ENCODE measurements around the gene C10orf90. TPM values are rescaled to one million over a fixed set of nuclear protein-coding genes. Genes with fewer than 3 reads are reported as not detected.

C10orf90 gene
- total and polyA plus RNA-seq, 2 experiments from 2014 or later, result 0.20 TPM; not detected in 1

DNA sequence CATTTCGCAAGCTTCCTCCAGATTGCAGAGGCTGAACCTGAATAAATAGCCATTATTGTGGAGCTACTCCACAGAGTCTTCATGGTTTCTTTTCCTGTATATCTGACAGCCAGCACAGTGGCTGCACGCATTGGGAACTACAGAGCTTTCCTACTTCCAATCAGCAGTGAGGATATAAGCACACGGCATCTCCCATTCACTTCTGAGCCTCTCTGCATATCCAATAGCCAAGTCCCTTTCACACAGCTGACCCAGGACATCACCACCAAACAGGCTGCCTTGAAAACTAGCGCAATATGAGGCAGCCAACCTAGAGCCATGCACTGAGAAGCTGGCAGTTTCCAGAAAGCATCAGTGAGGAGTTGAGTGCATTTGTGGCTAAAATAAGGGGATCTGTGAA, 11.6 kb downstream of the C10orf90 start:
- no peak for TF ChIP-seq EZH2 (IDR thresholded peaks at IDR 0.05; ENCODE audit: borderline replicate concordance)
- TF ChIP-seq, protein P1, sequence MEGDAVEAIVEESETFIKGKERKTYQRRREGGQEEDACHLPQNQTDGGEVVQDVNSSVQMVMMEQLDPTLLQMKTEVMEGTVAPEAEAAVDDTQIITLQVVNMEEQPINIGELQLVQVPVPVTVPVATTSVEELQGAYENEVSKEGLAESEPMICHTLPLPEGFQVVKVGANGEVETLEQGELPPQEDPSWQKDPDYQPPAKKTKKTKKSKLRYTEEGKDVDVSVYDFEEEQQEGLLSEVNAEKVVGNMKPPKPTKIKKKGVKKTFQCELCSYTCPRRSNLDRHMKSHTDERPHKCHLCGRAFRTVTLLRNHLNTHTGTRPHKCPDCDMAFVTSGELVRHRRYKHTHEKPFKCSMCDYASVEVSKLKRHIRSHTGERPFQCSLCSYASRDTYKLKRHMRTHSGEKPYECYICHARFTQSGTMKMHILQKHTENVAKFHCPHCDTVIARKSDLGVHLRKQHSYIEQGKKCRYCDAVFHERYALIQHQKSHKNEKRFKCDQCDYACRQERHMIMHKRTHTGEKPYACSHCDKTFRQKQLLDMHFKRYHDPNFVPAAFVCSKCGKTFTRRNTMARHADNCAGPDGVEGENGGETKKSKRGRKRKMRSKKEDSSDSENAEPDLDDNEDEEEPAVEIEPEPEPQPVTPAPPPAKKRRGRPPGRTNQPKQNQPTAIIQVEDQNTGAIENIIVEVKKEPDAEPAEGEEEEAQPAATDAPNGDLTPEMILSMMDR (IDR thresholded peaks at IDR 0.05; ENCODE audit: poor library complexity), result no peak
- no peak for TF ChIP-seq EZH2phosphoT487 (IDR thresholded peaks at IDR 0.05; ENCODE audit: low read depth, severe bottlenecking, unreplicated experiment)
- H4K20me1 ChIP-seq (ENCODE audit: insufficient read depth, poor library complexity, severe bottlenecking), result no peaks in the 10 kb centered on the region
- H3K4me2 ChIP-seq, result no peak overlapping the region
- no peak for DNase-seq (ENCODE audit: low spot score)
- H3K27me3 ChIP-seq, result no peaks in the 10 kb centered on the region
- H2AFZ ChIP-seq, result no peak overlapping the region
- H3K4me3 ChIP-seq, result no peak overlapping the region
- whole genome bisulfite sequencing (ENCODE audit: low lambda C conversion rate, missing lambda C conversion rate), result 89% methylated on average over 4 of the region's 4 CpGs
- no peak overlapping the region for H3K27ac ChIP-seq
- H3K9me2 ChIP-seq (replicated peaks; ENCODE audit: insufficient read depth), result no peaks in the 10 kb centered on the region
- no peaks in the 10 kb centered on the region for H3K4me1 ChIP-seq (ENCODE audit: insufficient read depth)
- no peaks in the 10 kb centered on the region for H3K9me3 ChIP-seq (ENCODE audit: low read depth)
- H3K79me2 ChIP-seq, result no peaks in the 10 kb centered on the region
- no peaks in the 10 kb centered on the region for H3K36me3 ChIP-seq (replicated peaks; ENCODE audit: insufficient read depth, low read depth)

- Histone ChIP-seq H3K4me1 (ENCODE audit: insufficient read depth) (no peaks in the 10 kb centered on the region), H3K9me2 (replicated peaks; ENCODE audit: insufficient read depth) (no peaks in the 10 kb centered on the region), H4K20me1 (ENCODE audit: insufficient read depth, poor library complexity, severe bottlenecking) (no peaks in the 10 kb centered on the region), H3K9me3 (ENCODE audit: low read depth) (no peaks in the 10 kb centered on the region), H3K4me3 (no peak overlapping the region), H3K27ac (no peak overlapping the region), H3K79me2 (no peaks in the 10 kb centered on the region), H3K27me3 (no peaks in the 10 kb centered on the region), H3K36me3 (replicated peaks; ENCODE audit: insufficient read depth, low read depth) (no peaks in the 10 kb centered on the region), H3K4me2 (no peak overlapping the region), H2AFZ (no peak overlapping the region)
- TF ChIP-seq, protein P1 (IDR thresholded peaks at IDR 0.05; ENCODE audit: poor library complexity), result no peak
- no peak for TF ChIP-seq EZH2 (IDR thresholded peaks at IDR 0.05; ENCODE audit: borderline replicate concordance)
- TF ChIP-seq EZH2phosphoT487 (IDR thresholded peaks at IDR 0.05; ENCODE audit: low read depth, severe bottlenecking, unreplicated experiment), result no peak
- WGBS (ENCODE audit: low lambda C conversion rate, missing lambda C conversion rate), result 86% methylated on average over 2 of the region's 2 CpGs
- no peak for DNase-seq (ENCODE audit: low spot score)
Measured at GRCh38 chr10:126654579-126654978, 15.9 kb downstream of the C10orf90 start.

DNA sequence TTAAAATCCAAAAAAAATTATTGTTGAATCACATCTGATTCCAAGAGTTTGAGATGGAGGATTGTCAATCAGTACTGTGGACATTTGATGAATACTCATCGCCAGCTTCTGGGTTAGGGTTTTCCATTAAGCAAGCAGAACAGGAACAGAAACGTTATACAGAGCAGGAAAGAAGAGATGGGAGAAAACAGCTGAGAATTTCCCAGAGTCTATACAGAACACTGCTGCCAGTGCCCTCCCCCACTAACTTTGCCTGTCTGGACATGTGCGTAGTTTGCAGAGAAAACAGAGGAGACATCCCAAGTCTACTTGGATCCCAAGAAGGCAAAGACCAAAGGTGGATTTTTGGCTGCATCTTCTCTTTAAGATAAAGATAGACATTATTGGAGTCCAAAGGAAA, 19.0 kb downstream of the C10orf90 start:
- H3K4me2 ChIP-seq, result no peak overlapping the region

More for the DNA sequence above, 19.0 kb downstream of the C10orf90 start:
- DNase-seq (ENCODE audit: low spot score), result no peak
- no peaks in the 10 kb centered on the region for H3K79me2 ChIP-seq
- no peaks in the 10 kb centered on the region for H3K27me3 ChIP-seq
- H3K4me3 ChIP-seq, result no peak overlapping the region
- TF ChIP-seq, protein P1 (IDR thresholded peaks at IDR 0.05; ENCODE audit: poor library complexity), result no peak
- TF ChIP-seq EZH2phosphoT487 (IDR thresholded peaks at IDR 0.05; ENCODE audit: low read depth, severe bottlenecking, unreplicated experiment), result no peak
- TF ChIP-seq EZH2 (IDR thresholded peaks at IDR 0.05; ENCODE audit: borderline replicate concordance), result no peak
- no peaks in the 10 kb centered on the region for H3K9me3 ChIP-seq (ENCODE audit: low read depth)
- WGBS (ENCODE audit: low lambda C conversion rate, missing lambda C conversion rate), result 68% methylated on average over 3 of the region's 3 CpGs
- no peaks in the 10 kb centered on the region for H4K20me1 ChIP-seq (ENCODE audit: insufficient read depth, poor library complexity, severe bottlenecking)
- no peaks in the 10 kb centered on the region for H3K9me2 ChIP-seq (replicated peaks; ENCODE audit: insufficient read depth)
- no peaks in the 10 kb centered on the region for H3K4me1 ChIP-seq (ENCODE audit: insufficient read depth)
- no peak overlapping the region for H2AFZ ChIP-seq
- no peaks in the 10 kb centered on the region for H3K36me3 ChIP-seq (replicated peaks; ENCODE audit: insufficient read depth, low read depth)
- H3K27ac ChIP-seq, result no peak overlapping the region

All from hepatocyte (in vitro differentiated cells).